Breast epithelium (tissue), 3 donors: ENCODE results near the gene CEP164.

Experiments used
- POLR2AphosphoS5 ChIP-seq, 3 donors: sonication (generic); formaldehyde crosslinking; IDR thresholded peaks; one replicate each; pipeline ENCODE4 v1.6.1; 2017; ENCODE audit warnings: antibody characterized with exemption in 3 of 3
- TF ChIP-seq, protein P1 (sequence below), 3 donors: fragments of 450-650 bp; IDR thresholded peaks; one replicate each; pipeline ENCODE4 v1.5.1; 2016 to 2017; ENCODE audit warnings: antibody characterized with exemption in 3 of 3, mild to moderate bottlenecking in 3 of 3, moderate library complexity in 3 of 3

DNA sequence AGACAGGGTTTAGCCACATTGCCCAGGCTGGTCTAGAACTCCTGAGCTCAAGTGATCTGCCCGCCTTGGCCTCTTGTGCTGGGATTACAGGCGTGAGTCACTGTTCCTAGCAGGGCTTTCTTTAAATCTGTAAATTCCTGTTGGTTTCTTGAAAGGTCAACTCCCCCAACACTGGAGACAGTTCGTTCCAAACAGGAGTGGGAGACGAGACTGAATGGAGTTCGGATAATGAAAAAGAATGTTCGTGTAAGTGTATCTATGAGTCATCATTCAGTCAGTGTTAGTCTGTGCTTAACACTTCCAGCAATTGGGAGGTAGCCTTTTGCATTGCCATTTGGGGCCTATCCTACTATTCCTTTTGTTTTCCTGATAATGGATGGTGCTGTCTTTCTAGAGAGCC lies 46.5 kb upstream of the CEP164 start:
- TF ChIP-seq, protein P1, sequence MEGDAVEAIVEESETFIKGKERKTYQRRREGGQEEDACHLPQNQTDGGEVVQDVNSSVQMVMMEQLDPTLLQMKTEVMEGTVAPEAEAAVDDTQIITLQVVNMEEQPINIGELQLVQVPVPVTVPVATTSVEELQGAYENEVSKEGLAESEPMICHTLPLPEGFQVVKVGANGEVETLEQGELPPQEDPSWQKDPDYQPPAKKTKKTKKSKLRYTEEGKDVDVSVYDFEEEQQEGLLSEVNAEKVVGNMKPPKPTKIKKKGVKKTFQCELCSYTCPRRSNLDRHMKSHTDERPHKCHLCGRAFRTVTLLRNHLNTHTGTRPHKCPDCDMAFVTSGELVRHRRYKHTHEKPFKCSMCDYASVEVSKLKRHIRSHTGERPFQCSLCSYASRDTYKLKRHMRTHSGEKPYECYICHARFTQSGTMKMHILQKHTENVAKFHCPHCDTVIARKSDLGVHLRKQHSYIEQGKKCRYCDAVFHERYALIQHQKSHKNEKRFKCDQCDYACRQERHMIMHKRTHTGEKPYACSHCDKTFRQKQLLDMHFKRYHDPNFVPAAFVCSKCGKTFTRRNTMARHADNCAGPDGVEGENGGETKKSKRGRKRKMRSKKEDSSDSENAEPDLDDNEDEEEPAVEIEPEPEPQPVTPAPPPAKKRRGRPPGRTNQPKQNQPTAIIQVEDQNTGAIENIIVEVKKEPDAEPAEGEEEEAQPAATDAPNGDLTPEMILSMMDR (IDR thresholded peaks at IDR 0.05), result no peak
- TF ChIP-seq POLR2AphosphoS5 (IDR thresholded peaks at IDR 0.05), result no peak
